NCI-H2029 (cell line): ENCODE measurements around the gene FARSB.

Experiments used
- DNase-seq: peaks from one replicate; lab custom pipeline; 2025; lab: John Stamatoyannopoulos, UW

FARSB gene

DNA sequence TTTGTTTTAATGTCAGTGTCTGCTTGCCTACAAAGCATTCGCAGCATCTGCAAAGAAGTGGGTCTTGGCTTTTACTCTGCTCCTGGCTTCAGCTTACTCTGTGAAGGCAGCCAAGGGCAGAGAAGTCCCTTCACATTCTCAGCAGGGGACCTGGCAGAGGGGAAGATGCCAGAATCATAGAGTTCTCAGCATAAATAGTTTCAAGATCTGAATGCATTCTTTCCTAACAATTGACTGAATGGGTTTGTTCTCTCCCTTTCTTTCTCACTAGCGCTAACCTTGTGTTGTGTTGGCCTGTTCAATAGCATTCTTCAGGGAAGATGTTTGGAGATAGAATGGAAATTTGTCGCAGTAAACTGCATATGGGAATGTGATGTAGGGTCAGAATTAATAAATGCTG is 106.9 kb downstream of the FARSB start:
- no peak for DNase-seq

- no peak for DNase-seq
These were observed 108.8 kb downstream of the FARSB start for GRCh38 chr2:222547083-222547482.

GRCh38 chr2:222545823-222546795 is 109.8 kb downstream of the FARSB start:
- DNase-seq, result no peak

GRCh38 chr2:222544661-222545060 is 111.2 kb downstream of the FARSB start:
- no peak for DNase-seq

GRCh38 chr2:222538535-222538934 is 117.4 kb downstream of the FARSB start:
- DNase-seq, result no peak

DNA sequence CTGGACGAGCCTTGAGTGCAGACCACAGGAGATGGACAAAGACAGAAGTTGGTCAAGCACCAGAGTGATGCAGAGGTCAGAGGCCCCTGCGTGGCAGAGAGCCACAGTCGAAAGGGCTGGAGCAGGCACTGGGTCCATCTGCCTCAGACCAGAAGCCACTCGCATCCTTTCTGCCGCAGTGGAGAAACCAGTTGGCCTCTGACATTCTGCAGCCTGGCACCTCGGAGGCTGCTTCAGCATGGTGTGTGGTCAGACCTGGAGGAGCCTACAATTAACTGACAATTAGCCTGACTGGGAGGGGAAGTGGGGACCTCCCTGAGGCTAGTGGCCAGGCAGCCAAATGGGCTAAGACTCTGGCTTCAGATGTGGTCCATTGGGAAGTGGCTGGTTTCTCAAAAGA is 120.4 kb downstream of the FARSB start:
- no peak for DNase-seq

- DNase-seq, result no peak
These were observed 123.6 kb downstream of the FARSB start for GRCh38 chr2:222532315-222532714.

DNA sequence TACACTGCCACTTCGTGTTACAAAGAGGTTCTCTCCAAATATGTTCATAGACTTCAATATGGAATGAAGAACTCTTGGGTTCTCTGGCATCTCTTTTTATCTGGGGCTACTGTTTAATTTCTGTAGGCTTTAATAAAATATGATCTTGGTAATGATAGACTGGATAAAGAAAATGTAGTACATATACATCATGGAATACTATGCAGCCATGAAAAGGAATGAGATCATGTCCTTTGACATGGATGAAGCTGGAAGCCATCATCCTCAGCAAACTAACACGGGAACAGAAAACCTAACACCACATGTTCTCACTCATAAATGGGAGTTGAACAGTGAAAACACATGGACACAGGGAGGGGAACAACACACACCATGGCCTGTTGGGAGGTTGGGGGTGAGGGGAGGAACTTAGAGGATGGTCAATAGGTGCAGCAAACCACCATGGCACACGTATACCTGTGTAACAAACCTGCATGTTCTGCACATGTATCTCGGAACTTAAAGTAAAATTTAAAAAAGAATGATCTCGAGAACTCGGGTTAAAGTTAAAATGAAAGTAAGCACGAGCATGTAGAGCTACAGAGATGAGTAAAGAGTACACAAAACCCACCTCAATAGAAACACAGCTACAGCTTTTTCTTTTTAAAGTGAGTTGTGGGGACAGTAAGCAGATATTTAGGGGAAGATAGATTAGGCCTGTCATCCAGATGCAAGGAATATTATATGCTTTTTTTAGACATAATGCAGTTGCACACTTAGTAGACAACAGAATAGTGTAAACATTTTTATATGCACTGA is 129.2 kb downstream of the FARSB start:
- no peak for DNase-seq

GRCh38 chr2:222525811-222526210 is 130.1 kb downstream of the FARSB start:
- no peak for DNase-seq

DNA sequence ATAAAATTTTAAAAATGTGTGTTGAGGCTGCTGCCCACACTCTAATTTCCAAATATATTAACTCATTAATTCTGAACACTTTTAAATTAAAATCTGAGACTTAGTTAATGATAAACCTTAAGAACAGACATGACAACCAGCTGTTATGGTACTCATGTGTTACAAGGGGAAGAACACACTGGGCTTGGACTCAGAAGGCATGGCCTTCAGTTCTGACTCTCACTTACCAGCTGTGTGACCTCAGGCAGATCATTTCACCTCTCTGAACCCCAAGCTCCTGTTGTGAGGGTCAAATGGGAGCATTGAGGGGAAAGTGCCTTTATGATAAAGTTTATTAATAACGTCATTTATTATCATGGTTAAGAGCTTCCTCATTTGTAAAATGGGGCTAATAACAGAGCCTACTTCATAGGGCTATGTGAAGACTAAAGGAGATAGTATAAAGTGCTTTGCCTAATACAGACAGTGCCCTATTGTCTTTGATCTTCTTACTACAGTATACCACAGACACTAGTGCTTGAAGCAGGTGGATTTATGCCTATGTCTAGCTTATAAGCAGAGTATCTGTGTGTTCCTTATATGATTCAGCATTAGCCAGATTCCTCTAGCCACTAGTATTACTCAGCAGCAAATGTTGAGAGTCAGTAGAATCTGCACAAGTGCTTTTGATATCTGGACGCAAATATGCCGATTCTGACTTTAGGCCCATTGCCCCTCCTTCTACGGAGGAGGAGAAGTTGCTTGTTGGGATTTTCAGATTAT is 131.9 kb downstream of the FARSB start:
- no peak for DNase-seq

- DNase-seq, result no peak
These were observed 133.8 kb downstream of the FARSB start for GRCh38 chr2:222522082-222522481.

DNA sequence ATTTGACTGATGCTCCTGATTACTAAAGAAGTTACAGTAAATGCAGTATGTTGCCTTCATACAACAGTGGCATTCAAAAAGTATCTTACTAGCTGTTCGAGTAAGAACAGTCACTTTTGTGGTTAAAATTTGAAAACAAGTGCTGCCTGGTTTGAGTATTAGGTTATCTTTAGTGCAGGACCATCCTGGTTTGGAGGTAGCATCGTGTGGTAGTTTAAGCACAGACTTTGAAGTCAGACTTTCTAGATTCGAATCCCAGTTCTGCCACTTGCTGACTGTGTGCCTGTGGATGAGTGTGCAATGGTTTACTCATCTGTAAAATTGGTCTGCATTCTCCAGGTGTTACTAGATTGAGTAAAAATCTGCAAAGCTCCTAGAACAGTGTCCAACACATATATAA is 134.8 kb downstream of the FARSB start:
- DNase-seq, result no peak
